ENCODE results near the gene FAM53A. TPM values are rescaled to one million over a fixed set of nuclear protein-coding genes. Genes with fewer than 3 reads are reported as not detected.

The FAM53A gene
- total RNA-seq, 3 donors from 2014 or later (not counting 1 experiment from before 2014, with no cell fraction given) = 1.9 to 2.9 (median 2.3) TPM

GRCh38 chr4:1658581-1658980, 25.5 kb downstream of the FAM53A start:
- ATAC-seq (no peak), DNase-seq (no peak)
- Mint-ChIP-seq H3K9me3 (no peaks in the 10 kb centered on the region), H3K4me3 (no peak overlapping the region), H3K27me3 (ENCODE audit: low read depth in 2 of 2) (no peaks in the 10 kb centered on the region), H3K4me1 (no peaks in the 10 kb centered on the region), H3K27ac (no peak overlapping the region), H3K36me3 (no peaks in the 10 kb centered on the region)
- TF ChIP-seq CTCF (IDR thresholded peaks at IDR 0.05) = no peak
- no peaks in the 10 kb centered on the region for H3K36me3 ChIP-seq (ENCODE audit: control insufficient read depth, insufficient read depth, low read length)
- H3K9me3 ChIP-seq (ENCODE audit: control insufficient read depth, insufficient read depth, low read length) = no peaks in the 10 kb centered on the region
- H3K4me3 ChIP-seq (ENCODE audit: low read length) = no peak overlapping the region
- no peaks in the 10 kb centered on the region for H3K4me1 ChIP-seq (ENCODE audit: control insufficient read depth, insufficient read depth, low read length)
- no peaks in the 10 kb centered on the region for H3K27me3 ChIP-seq (ENCODE audit: control insufficient read depth, insufficient read depth, low read length)
- 93% methylated on average over 12 of the region's 12 CpGs for WGBS (ENCODE audit: insufficient coverage)
- intact Hi-C loops (cut with micrococcal nuclease) = no loop called here
- H3K27ac ChIP-seq (ENCODE audit: low read length) = no peak overlapping the region

GRCh38 chr4:1658146-1658545, 26.0 kb downstream of the FAM53A start:
- no peak for DNase-seq
- ATAC-seq = no peak
- Mint-ChIP-seq H3K4me3 (no peak overlapping the region), H3K4me1 (no peaks in the 10 kb centered on the region), H3K9me3 (no peaks in the 10 kb centered on the region), H3K27ac (no peak overlapping the region), H3K36me3 (no peaks in the 10 kb centered on the region), H3K27me3 (ENCODE audit: low read depth in 2 of 2) (no peaks in the 10 kb centered on the region)
- intact Hi-C loops (cut with micrococcal nuclease) = no loop called here
- H3K36me3 ChIP-seq (ENCODE audit: control insufficient read depth, insufficient read depth, low read length) = no peaks in the 10 kb centered on the region
- H3K27me3 ChIP-seq (ENCODE audit: control insufficient read depth, insufficient read depth, low read length) = no peaks in the 10 kb centered on the region
- H3K27ac ChIP-seq (ENCODE audit: low read length) = no peak overlapping the region
- WGBS (ENCODE audit: insufficient coverage) = 92% methylated on average over 12 of the region's 12 CpGs
- H3K4me1 ChIP-seq (ENCODE audit: control insufficient read depth, insufficient read depth, low read length) = no peaks in the 10 kb centered on the region
- H3K4me3 ChIP-seq (ENCODE audit: low read length) = no peak overlapping the region
- no peak for TF ChIP-seq CTCF (IDR thresholded peaks at IDR 0.05)
- no peaks in the 10 kb centered on the region for H3K9me3 ChIP-seq (ENCODE audit: control insufficient read depth, insufficient read depth, low read length)

- intact Hi-C loops (cut with micrococcal nuclease) = no loop called here
- no peak for ATAC-seq
Observed at GRCh38 chr4:1656986-1657385, 27.1 kb downstream of the FAM53A start.

More at GRCh38 chr4:1656986-1657385, 27.1 kb downstream of the FAM53A start:
- H3K9me3 Mint-ChIP-seq = no peaks in the 10 kb centered on the region
- Histone ChIP-seq H3K4me3 (ENCODE audit: low read length) (no peak overlapping the region), H3K9me3 (ENCODE audit: control insufficient read depth, insufficient read depth, low read length) (no peaks in the 10 kb centered on the region), H3K4me1 (ENCODE audit: control insufficient read depth, insufficient read depth, low read length) (no peaks in the 10 kb centered on the region), H3K27me3 (ENCODE audit: control insufficient read depth, insufficient read depth, low read length) (no peaks in the 10 kb centered on the region), H3K36me3 (ENCODE audit: control insufficient read depth, insufficient read depth, low read length) (no peaks in the 10 kb centered on the region), H3K27ac (ENCODE audit: low read length) (no peak overlapping the region)
- no peak overlapping the region for H3K27ac Mint-ChIP-seq
- DNase-seq = no peak
- 92% methylated on average over 19 of the region's 19 CpGs for WGBS (ENCODE audit: insufficient coverage)
- no peaks in the 10 kb centered on the region for H3K4me1 Mint-ChIP-seq
- no peaks in the 10 kb centered on the region for H3K27me3 Mint-ChIP-seq (ENCODE audit: low read depth in 2 of 2)
- no peak for TF ChIP-seq CTCF (IDR thresholded peaks at IDR 0.05)
- H3K36me3 Mint-ChIP-seq = no peaks in the 10 kb centered on the region
- H3K4me3 Mint-ChIP-seq = no peak overlapping the region

Measured in natural killer cell (primary cell).